Measurements from ENCODE around the gene UBL4B. TPM values are rescaled to one million over a fixed set of nuclear protein-coding genes. Genes with fewer than 3 reads are reported as not detected.
A peak's percentile ranks its signal among the peaks of the same experiment; 100 is the strongest.

Gene UBL4B
- total RNA-seq, 4 donors from 2014 or later, result 0.48 to 1.8 (median 1.1) TPM; not detected in 1

GRCh38 chr1:110148961-110149360 is 36.7 kb downstream of the UBL4B start:
- TF ChIP-seq CTCF (IDR thresholded peaks at IDR 0.05) (no peak), POLR2AphosphoS5 (IDR thresholded peaks at IDR 0.05) (no peak), POLR2A (IDR thresholded peaks at IDR 0.05) (no peak), EP300 (IDR thresholded peaks at IDR 0.05) (no peak)
- DNase-seq (ENCODE audit: low spot score in 2 of 2), result no peak
- H3K36me3 ChIP-seq, result no peaks in the 10 kb centered on the region
- no peak overlapping the region for H3K4me3 ChIP-seq
- no peaks in the 10 kb centered on the region for H3K9me3 ChIP-seq
- WGBS, result 48% methylated on average over 4 of the region's 4 CpGs
- peaks cover 18% of the 10 kb centered on the region for H3K4me1 ChIP-seq
- no peak overlapping the region for H3K27ac ChIP-seq
- H3K27me3 ChIP-seq, result peaks cover 95% of the 10 kb centered on the region

- WGBS, result 0% methylated on average over 18 of the region's 104 CpGs
- H3K9me3 ChIP-seq, result no peaks in the 10 kb centered on the region
- DNase-seq (ENCODE audit: low spot score in 2 of 2), result no peak
- TF ChIP-seq EP300 (IDR thresholded peaks at IDR 0.05) (no peak), POLR2A (IDR thresholded peaks at IDR 0.05) (no peak), POLR2AphosphoS5 (IDR thresholded peaks at IDR 0.05) (no peak), CTCF (IDR thresholded peaks at IDR 0.05) (peak in 1 of 2 donors; percentile 11)
- H3K4me1 ChIP-seq, result peaks cover 18% of the 10 kb centered on the region
- peak within 1 kb of the TSS; percentile 39 for H3K4me3 ChIP-seq
- no peaks in the 10 kb centered on the region for H3K36me3 ChIP-seq
- H3K27me3 ChIP-seq, result peaks cover 91% of the 10 kb centered on the region
- H3K27ac ChIP-seq, result no peak within 1 kb of the TSS
Observed at GRCh38 chr1:110150330-110151174, 38.3 kb downstream of the UBL4B start, which contains the start of gene SLC6A17. Gene SLC6A17, plus strand, starts transcription at chr1:110150494. Its CDS starts 16,436 bp downstream, at chr1:110166930.

- Histone ChIP-seq H3K27me3 (peaks cover 93% of the 10 kb centered on the region), H3K4me3 (peak overlapping the region; percentile 39), H3K9me3 (no peaks in the 10 kb centered on the region), H3K27ac (no peak overlapping the region), H3K36me3 (no peaks in the 10 kb centered on the region), H3K4me1 (peaks cover 18% of the 10 kb centered on the region)
- 26% methylated on average over 14 of the region's 37 CpGs for WGBS
- DNase-seq (ENCODE audit: low spot score in 2 of 2), result no peak
- TF ChIP-seq POLR2AphosphoS5 (IDR thresholded peaks at IDR 0.05) (no peak), EP300 (IDR thresholded peaks at IDR 0.05) (no peak), CTCF (IDR thresholded peaks at IDR 0.05) (no peak), POLR2A (IDR thresholded peaks at IDR 0.05) (no peak)
Observed at GRCh38 chr1:110151175-110151669, 39.0 kb downstream of the UBL4B start.

- H3K4me3 ChIP-seq, result no peak overlapping the region
- H3K27me3 ChIP-seq, result peaks cover 88% of the 10 kb centered on the region
- no peak for TF ChIP-seq POLR2A (IDR thresholded peaks at IDR 0.05)
- TF ChIP-seq CTCF (IDR thresholded peaks at IDR 0.05), result no peak
- no peak for TF ChIP-seq POLR2AphosphoS5 (IDR thresholded peaks at IDR 0.05)
- no peak for TF ChIP-seq EP300 (IDR thresholded peaks at IDR 0.05)
- 73% methylated on average over 8 of the region's 8 CpGs for WGBS
- no peaks in the 10 kb centered on the region for H3K9me3 ChIP-seq
- H3K4me1 ChIP-seq, result peaks cover 18% of the 10 kb centered on the region
- no peak overlapping the region for H3K27ac ChIP-seq
- no peaks in the 10 kb centered on the region for H3K36me3 ChIP-seq
- DNase-seq (ENCODE audit: low spot score in 2 of 2), result no peak
Observed at GRCh38 chr1:110152133-110152785, 40.0 kb downstream of the UBL4B start.

GRCh38 chr1:110153407-110153950 is 41.2 kb downstream of the UBL4B start:
- peaks cover 18% of the 10 kb centered on the region for H3K4me1 ChIP-seq
- no peak overlapping the region for H3K4me3 ChIP-seq
- H3K27ac ChIP-seq, result no peak overlapping the region
- H3K27me3 ChIP-seq, result peaks cover 80% of the 10 kb centered on the region
- H3K36me3 ChIP-seq, result no peaks in the 10 kb centered on the region
- TF ChIP-seq POLR2AphosphoS5 (IDR thresholded peaks at IDR 0.05) (no peak), EP300 (IDR thresholded peaks at IDR 0.05) (no peak), POLR2A (IDR thresholded peaks at IDR 0.05) (no peak), CTCF (IDR thresholded peaks at IDR 0.05) (no peak)
- H3K9me3 ChIP-seq, result no peaks in the 10 kb centered on the region
- no peak for DNase-seq (ENCODE audit: low spot score in 2 of 2)

Data from suprapubic skin (tissue), 4 donors.